Cardiac fibroblast (primary cell): Measurements from ENCODE around the gene PATJ.
"Not testable (repeated sequence)": the region's sequence is repeated elsewhere in the genome, so short reads cannot be mapped to it uniquely, and the experiment has no call there.

Experiments used
- DNase-seq, 2 donors: peaks; one replicate each; pipeline versions ENCODE4 v3.0.0 to v3.0.0-alpha.2; 2010; ENCODE audit warnings: low read depth in 2 of 2
- H3K4me3 ChIP-seq, 2 donors: replicated peaks in 1 of 2; 1 replicate in 1 of 2; 2 replicates in 1 of 2; pipeline ENCODE4 v1.5.1; 2011; ENCODE audit warnings: low read depth in 2 of 2, low read length in 2 of 2, mild to moderate bottlenecking in 2 of 2, moderate library complexity in 1 of 2
- TF ChIP-seq, protein P1 (sequence below): IDR thresholded peaks from one replicate; pipeline ENCODE4 v1.5.1; 2011; ENCODE audit warnings: low read depth, mild to moderate bottlenecking, low read length, inconsistent platforms

PATJ gene

DNA sequence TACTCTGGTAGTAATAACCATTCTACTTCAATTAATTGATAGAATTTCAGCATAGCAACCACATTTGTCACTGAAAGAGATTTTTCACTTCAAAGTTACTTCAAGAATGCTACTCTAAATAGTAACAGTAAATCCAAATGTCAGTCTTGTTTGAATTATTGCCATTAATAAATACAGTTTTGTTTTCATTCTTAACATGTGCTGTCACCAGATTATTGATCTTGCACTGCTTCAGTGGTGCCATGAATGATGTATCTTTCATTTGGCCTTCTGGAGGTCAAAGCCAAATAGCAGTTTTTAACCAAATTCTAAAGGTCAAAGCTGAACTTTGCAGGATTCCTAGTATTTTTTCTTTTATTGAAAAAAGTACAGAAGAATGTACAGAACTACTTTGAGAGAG is 199.5 kb downstream of the PATJ start:
- TF ChIP-seq, protein P1, sequence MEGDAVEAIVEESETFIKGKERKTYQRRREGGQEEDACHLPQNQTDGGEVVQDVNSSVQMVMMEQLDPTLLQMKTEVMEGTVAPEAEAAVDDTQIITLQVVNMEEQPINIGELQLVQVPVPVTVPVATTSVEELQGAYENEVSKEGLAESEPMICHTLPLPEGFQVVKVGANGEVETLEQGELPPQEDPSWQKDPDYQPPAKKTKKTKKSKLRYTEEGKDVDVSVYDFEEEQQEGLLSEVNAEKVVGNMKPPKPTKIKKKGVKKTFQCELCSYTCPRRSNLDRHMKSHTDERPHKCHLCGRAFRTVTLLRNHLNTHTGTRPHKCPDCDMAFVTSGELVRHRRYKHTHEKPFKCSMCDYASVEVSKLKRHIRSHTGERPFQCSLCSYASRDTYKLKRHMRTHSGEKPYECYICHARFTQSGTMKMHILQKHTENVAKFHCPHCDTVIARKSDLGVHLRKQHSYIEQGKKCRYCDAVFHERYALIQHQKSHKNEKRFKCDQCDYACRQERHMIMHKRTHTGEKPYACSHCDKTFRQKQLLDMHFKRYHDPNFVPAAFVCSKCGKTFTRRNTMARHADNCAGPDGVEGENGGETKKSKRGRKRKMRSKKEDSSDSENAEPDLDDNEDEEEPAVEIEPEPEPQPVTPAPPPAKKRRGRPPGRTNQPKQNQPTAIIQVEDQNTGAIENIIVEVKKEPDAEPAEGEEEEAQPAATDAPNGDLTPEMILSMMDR: no peak
- DNase-seq: no peak
- H3K4me3 ChIP-seq: no peak overlapping the region

DNA sequence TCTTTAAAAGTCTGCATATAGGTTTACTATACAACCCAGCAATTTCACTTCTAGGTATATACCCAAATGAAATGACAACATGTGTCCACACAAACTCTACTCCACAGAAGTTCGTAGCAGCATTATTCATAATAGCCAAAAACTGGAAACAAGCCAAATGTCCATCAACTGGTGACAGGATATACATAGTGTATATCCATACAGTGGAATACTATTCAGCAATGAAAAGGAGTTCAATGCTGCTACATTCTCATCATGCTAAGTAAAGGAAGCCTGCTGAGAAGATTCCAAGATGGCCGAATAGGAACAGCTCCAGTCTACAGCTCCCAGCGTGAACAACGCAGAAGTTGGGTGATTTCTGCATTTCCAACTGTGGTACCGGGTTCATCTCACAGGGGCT is 200.6 kb downstream of the PATJ start:
- DNase-seq: no peak
- H3K4me3 ChIP-seq: no peak overlapping the region
- TF ChIP-seq, protein P1: no peak

GRCh38 chr1:61948685-61949084 is 206.4 kb downstream of the PATJ start:
- DNase-seq, H3K4me3 ChIP-seq: not testable (repeated sequence)

GRCh38 chr1:61950418-61950817 is 208.1 kb downstream of the PATJ start:
- DNase-seq: peak; percentile 7 to 22
- TF ChIP-seq, protein P1: no peak
- H3K4me3 ChIP-seq: no peak overlapping the region

- TF ChIP-seq, protein P1: no peak
- H3K4me3 ChIP-seq: no peak overlapping the region
- peak in 1 of 2 donors; percentile 49 for DNase-seq
Measured at GRCh38 chr1:61951731-61952580, 209.7 kb downstream of the PATJ start.

- DNase-seq: no peak
- no peak overlapping the region for H3K4me3 ChIP-seq
- TF ChIP-seq, protein P1: no peak
Measured at GRCh38 chr1:61952675-61953074, 210.4 kb downstream of the PATJ start.

GRCh38 chr1:61953076-61953789 is 211.0 kb downstream of the PATJ start:
- no peak for DNase-seq
- TF ChIP-seq, protein P1: no peak
- H3K4me3 ChIP-seq: no peak overlapping the region
